DOHH2 (cell line): ENCODE measurements around the gene CCDC122.

Experiments
- H3F3A ChIP-seq: fragments of 200-600 bp; sonication (generic), shearing (Covaris generic); 2 replicates; pipeline ENCODE4 v1.6.0; 2016; ENCODE audit warnings: antibody characterized with exemption, mild to moderate bottlenecking; ENCODE audit not compliant: control insufficient read depth, insufficient read depth
- H3K27ac ChIP-seq: fragments of 200-600 bp; sonication (generic); 2 replicates; pipeline ENCODE4 v1.5.1; 2014; ENCODE audit warnings: low read depth, mild to moderate bottlenecking, low read length, moderate library complexity
- H3K27me3 ChIP-seq: fragments of 200-600 bp; sonication (generic); 2 replicates; pipeline ENCODE4 v1.6.1; 2014; ENCODE audit warnings: mild to moderate bottlenecking, low read length, mixed read lengths; ENCODE audit not compliant: control insufficient read depth
- H3K36me3 ChIP-seq: fragments of 200-600 bp; sonication (generic); 2 replicates; pipeline ENCODE4 v1.6.1; 2014; ENCODE audit warnings: mild to moderate bottlenecking, low read length, moderate library complexity, mixed read lengths; ENCODE audit not compliant: control insufficient read depth
- H3K4me1 ChIP-seq: fragments of 200-600 bp; sonication (generic); 2 replicates; pipeline ENCODE4 v1.6.1; 2014; ENCODE audit warnings: mild to moderate bottlenecking, low read length, mixed read lengths; ENCODE audit not compliant: control insufficient read depth
- H3K4me2 ChIP-seq: fragments of 200-600 bp; sonication (generic); 2 replicates; pipeline ENCODE4 v1.6.0; 2014; ENCODE audit warnings: mild to moderate bottlenecking, low read length, moderate library complexity
- H3K4me3 ChIP-seq: fragments of 200-600 bp; sonication (generic); 2 replicates; pipeline ENCODE4 v1.5.1; 2014; ENCODE audit warnings: mild to moderate bottlenecking, low read length, mixed read lengths
- H3K79me2 ChIP-seq: fragments of 200-600 bp; sonication (generic); 2 replicates; pipeline ENCODE4 v1.6.1; 2014; ENCODE audit warnings: mild to moderate bottlenecking, low read length, mixed read lengths; ENCODE audit not compliant: control insufficient read depth
- H3K9me2 ChIP-seq: fragments of 200-600 bp; sonication (generic); replicated peaks from 2 replicates; pipeline ENCODE4 v1.6.1; 2014; ENCODE audit warnings: mild to moderate bottlenecking, low read length, mixed read lengths; ENCODE audit not compliant: control insufficient read depth
- H3K9me3 ChIP-seq: fragments of 200-600 bp; sonication (generic); 2 replicates; pipeline ENCODE4 v1.6.1; 2014; ENCODE audit warnings: antibody characterized with exemption, low read length, mixed read lengths; ENCODE audit not compliant: control insufficient read depth, insufficient read depth
- H4K20me1 ChIP-seq: fragments of 200-600 bp; sonication (generic); 2 replicates; pipeline ENCODE4 v1.6.0; 2014; ENCODE audit warnings: low read depth, mild to moderate bottlenecking, antibody characterized with exemption, low read length, moderate library complexity; ENCODE audit not compliant: control insufficient read depth, insufficient read depth
- CTCF ChIP-seq: fragments of 200-600 bp; sonication (generic); IDR thresholded peaks from one replicate; pipeline ENCODE4 v1.5.1; 2014; ENCODE audit warnings: antibody characterized with exemption, mild to moderate bottlenecking, low read depth, low read length; ENCODE audit not compliant: poor library complexity, severe bottlenecking
- EZH2phosphoT487 ChIP-seq: fragments of 200-600 bp; sonication (generic); IDR thresholded peaks from 2 replicates; pipeline ENCODE4 v1.6.1; 2017; ENCODE audit warnings: borderline replicate concordance, mild to moderate bottlenecking, antibody characterized with exemption, low read length, moderate library complexity, mixed read lengths

The CCDC122 gene

GRCh38 chr13:43815204-43815603 lies 64.3 kb downstream of the CCDC122 start:
- Histone ChIP-seq H3K27ac (no peak overlapping the region), H3K36me3 (no peaks in the 10 kb centered on the region), H3K4me2 (no peak overlapping the region), H3K4me3 (no peak overlapping the region), H3K27me3 (no peaks in the 10 kb centered on the region), H3K79me2 (no peaks in the 10 kb centered on the region), H3K4me1 (no peaks in the 10 kb centered on the region), H3F3A (no peaks in the 10 kb centered on the region), H3K9me3 (no peaks in the 10 kb centered on the region), H3K9me2 (no peaks in the 10 kb centered on the region), H4K20me1 (no peaks in the 10 kb centered on the region)
- TF ChIP-seq CTCF (no peak), EZH2phosphoT487 (no peak)

- Histone ChIP-seq H3K9me2 (no peaks in the 10 kb centered on the region), H4K20me1 (no peaks in the 10 kb centered on the region), H3K4me2 (no peak overlapping the region), H3K27ac (no peak overlapping the region), H3K36me3 (no peaks in the 10 kb centered on the region), H3F3A (no peaks in the 10 kb centered on the region), H3K4me3 (no peak overlapping the region), H3K79me2 (no peaks in the 10 kb centered on the region), H3K4me1 (no peaks in the 10 kb centered on the region), H3K27me3 (peaks cover 8% of the 10 kb centered on the region; the same call in 1 of the 2 replicates), H3K9me3 (no peaks in the 10 kb centered on the region)
- TF ChIP-seq CTCF (no peak), EZH2phosphoT487 (no peak)
These were observed 70.9 kb downstream of the CCDC122 start for GRCh38 chr13:43808676-43809075.

GRCh38 chr13:43805681-43806128 lies 73.8 kb downstream of the CCDC122 start:
- H3F3A ChIP-seq, result no peaks in the 10 kb centered on the region
- H3K27me3 ChIP-seq, result peaks cover 8% of the 10 kb centered on the region; the same call in 1 of the 2 replicates
- H3K4me1 ChIP-seq, result no peaks in the 10 kb centered on the region
- no peaks in the 10 kb centered on the region for H3K36me3 ChIP-seq
- H3K79me2 ChIP-seq, result no peaks in the 10 kb centered on the region
- no peaks in the 10 kb centered on the region for H3K9me2 ChIP-seq
- no peaks in the 10 kb centered on the region for H4K20me1 ChIP-seq
- H3K4me3 ChIP-seq, result no peak overlapping the region
- H3K9me3 ChIP-seq, result no peaks in the 10 kb centered on the region
- TF ChIP-seq CTCF (no peak), EZH2phosphoT487 (no peak)
- no peak overlapping the region for H3K4me2 ChIP-seq
- H3K27ac ChIP-seq, result no peak overlapping the region

GRCh38 chr13:43805071-43805468 lies 74.5 kb downstream of the CCDC122 start:
- Histone ChIP-seq H3F3A (no peaks in the 10 kb centered on the region), H3K9me3 (no peaks in the 10 kb centered on the region), H3K79me2 (no peaks in the 10 kb centered on the region), H4K20me1 (no peaks in the 10 kb centered on the region), H3K36me3 (no peaks in the 10 kb centered on the region), H3K27ac (no peak overlapping the region), H3K9me2 (no peaks in the 10 kb centered on the region), H3K27me3 (peaks cover 8% of the 10 kb centered on the region; the same call in 1 of the 2 replicates), H3K4me3 (no peak overlapping the region), H3K4me1 (no peaks in the 10 kb centered on the region), H3K4me2 (no peak overlapping the region)
- TF ChIP-seq EZH2phosphoT487, result no peak
- TF ChIP-seq CTCF, result no peak
